GM19397 (cell line): ENCODE results near the gene GP9.
"Not testable (repeated sequence)": the region's sequence is repeated elsewhere in the genome, so short reads cannot be mapped to it uniquely, and the experiment has no call there.

ENCODE experiments used
- ATAC-seq: cut with Tn5 transposase; IDR thresholded peaks from one replicate; pipeline ENCODE4 v1.9.1; 2021; ENCODE audit warnings: mild to moderate bottlenecking, moderate library complexity; ENCODE audit not compliant: unreplicated experiment

The GP9 gene

DNA sequence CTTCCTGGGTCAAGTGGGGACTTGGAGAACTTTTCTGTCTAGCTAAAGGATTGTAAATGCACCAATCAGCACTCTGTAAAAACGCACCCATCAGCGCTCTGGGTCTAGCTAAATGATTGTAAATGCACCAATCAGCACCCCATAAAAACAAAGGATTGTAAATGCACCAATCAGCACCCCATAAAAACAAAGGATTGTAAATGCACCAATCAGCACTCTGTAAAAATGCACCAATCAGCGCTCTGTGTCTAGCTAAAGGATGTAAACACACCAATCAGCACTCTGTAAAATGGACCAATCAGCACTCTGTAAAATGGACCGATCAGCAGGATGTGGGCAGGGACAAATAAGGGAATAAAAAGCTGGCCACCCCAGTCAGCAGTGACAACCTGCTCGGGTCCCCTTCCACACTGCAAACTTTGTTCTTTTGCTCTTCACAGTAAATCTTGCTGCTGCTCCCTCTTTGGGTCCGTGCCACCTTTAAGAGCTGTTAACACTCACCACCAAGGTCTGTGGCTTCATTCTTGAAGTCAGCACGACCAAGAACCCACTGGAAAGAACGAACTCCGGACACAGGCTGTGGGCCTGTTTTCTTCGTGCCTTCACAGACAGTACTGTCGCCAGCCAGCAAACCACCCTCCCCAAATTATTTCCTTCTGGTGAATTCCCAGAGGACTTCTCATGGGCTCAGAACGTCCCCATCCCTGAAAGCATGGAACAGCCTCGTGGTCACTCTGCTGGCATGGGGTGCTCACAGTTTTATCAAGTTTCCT, 8.9 kb downstream of the GP9 start:
- not testable (repeated sequence) for ATAC-seq

- no peak for ATAC-seq
Observed at GRCh38 chr3:129070086-129070885, 9.7 kb downstream of the GP9 start.

GRCh38 chr3:129077222-129077621, 16.6 kb downstream of the GP9 start:
- no peak for ATAC-seq

DNA sequence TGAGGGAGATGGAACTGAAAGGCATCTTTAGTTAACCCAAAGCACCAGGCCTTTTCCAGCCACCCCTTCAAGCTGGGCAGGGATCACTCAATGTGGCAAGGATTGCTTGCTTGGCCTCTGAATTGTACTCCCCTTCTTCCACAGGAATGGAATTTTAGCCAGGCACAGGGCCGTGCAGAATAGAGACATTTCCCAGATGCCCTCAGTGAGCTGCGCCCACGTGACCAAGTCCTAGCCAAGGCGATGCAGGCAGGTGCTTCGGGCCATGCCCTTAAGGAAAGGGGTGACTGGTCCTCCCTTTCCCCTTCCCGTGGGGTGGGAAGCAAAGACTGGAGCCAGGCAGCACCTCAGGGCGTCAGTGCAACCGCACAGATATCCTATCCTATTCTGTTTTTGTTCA, 17.9 kb downstream of the GP9 start:
- no peak for ATAC-seq

- no peak for ATAC-seq
Observed at GRCh38 chr3:129081503-129081902, 20.9 kb downstream of the GP9 start.

DNA sequence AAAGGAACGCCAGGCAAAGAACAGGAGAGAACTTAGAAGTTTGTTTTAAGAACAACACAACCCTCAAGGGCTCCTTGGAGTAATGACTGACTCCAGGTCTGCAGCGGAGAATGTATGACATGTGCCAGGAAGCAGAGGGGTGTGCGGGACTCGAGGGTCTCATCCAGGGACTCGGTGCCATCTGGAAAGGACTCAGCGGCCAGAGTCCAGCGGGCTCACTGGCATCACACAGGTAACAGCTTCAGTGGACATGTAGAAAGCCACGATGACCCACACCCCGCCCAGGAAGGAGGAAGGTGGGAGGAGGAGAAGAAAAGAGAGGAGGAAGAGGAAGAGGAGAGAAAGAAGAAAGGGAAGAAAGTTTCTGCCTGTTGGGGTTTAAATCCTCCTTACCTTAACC, 21.4 kb downstream of the GP9 start:
- no peak for ATAC-seq

- ATAC-seq = no peak
Observed at GRCh38 chr3:129084501-129084900, 23.9 kb downstream of the GP9 start.

DNA sequence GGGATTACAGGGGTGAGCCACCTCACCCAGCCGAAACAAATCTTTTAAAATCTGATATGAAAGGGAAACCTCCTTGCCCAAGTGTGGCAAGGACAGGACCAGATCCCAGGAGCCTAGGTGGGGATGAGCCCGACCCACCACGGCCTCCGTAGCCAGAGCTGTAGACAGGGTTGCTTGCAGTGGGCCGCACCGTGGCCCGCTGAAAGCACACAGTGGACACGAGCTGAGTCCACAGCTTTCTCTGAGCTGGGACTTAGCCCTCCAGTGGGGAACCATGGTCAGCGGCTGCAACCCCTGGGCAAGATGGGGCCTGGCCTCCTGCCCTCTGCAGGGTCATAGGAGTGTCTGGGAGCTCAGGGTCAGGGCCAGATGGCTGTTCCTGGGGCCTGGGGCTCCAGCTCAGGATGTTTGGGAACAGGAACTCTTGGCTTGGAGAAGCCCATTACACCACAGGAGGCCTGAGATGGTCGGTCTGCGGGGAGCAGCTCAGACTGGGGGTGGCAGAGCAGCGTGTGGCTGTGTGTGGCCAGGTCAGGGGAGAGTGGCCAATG, 24.7 kb downstream of the GP9 start:
- no peak for ATAC-seq

- ATAC-seq = no peak
Observed at GRCh38 chr3:129085818-129086217, 25.2 kb downstream of the GP9 start.

- ATAC-seq = no peak
Observed at GRCh38 chr3:129087138-129087702, 26.6 kb downstream of the GP9 start.

- not testable (repeated sequence) for ATAC-seq
Observed at GRCh38 chr3:129087904-129088303, 27.3 kb downstream of the GP9 start.

DNA sequence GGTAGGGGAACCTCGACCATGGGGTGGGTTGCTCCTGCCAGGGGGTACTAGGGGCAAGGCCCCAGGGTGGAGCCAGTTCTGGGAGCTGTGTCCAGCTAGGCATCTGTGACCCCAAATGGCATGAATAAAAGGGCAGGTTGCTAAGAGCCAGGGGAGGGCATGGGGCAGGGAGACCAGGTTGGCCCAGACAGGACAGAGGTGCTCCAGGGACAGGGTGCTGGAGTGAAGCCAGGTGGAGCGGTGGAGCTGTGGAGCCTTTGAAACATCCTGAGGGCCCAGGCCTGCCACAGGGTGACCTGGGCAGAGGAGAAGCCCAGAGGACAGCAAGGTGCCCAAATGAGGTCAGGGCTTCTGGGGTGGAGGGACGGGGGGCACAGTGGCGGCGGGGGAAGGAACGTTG, 27.7 kb downstream of the GP9 start:
- ATAC-seq = not testable (repeated sequence)

DNA sequence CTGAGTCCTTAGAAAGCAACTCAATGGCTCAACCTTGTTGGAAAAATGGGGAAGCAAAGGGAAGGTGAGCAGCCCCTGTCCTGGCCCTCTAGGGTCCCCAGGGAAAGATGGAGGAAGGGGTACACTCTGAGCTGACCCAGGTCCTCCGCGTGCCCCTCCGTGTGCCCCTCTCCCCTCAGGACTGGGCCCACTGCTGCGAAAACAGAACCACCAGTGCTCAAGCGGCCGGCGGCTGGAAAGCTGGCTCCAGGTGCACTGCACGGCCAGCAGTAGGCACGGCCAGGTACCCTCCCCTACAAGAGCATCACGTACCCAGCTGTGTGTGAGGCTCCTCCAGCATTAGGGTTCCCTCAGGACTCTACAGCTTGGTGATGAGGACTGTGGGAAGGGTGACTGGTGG, 34.7 kb downstream of the GP9 start:
- ATAC-seq = no peak

DNA sequence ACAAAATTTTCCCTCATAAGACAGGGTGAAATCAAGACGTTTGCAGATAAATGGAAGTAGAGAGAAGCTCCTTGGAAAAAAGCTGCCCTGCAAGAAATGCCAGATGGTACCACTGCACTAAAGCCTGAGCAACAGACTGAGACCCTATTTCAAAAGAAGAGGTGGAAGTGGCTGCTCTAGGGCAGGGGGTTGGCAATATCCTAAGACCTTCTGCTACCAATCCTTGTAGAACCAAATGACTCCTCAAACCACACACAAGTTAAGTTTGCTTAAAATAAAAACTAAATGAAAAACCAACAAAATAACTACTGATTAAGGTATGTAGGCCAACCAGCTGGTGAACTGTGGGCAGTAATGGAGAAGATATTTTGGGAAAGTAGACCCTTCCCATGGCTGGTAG, 39.7 kb downstream of the GP9 start:
- ATAC-seq = no peak

GRCh38 chr3:129101370-129102138, 41.0 kb downstream of the GP9 start:
- no peak for ATAC-seq

DNA sequence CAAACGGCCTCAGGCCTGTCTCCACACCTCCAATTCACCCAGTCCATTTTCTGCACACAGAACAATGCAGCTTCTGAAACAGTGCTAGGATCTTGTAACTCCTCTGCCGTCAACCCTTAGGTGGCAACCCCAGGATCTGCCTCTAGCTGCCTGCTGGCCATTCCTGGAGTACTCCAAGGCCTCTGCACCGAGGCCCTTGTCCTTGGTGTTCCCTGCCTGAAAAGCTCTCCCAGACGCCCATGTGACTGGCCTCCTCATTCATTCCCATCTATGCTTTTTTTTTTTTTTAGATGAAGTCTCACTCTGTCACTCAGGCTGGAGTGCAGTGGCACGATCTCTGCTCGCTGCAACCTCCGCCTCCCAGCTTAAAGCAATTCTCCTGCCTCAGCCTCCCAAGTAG, 42.7 kb downstream of the GP9 start:
- ATAC-seq = no peak

DNA sequence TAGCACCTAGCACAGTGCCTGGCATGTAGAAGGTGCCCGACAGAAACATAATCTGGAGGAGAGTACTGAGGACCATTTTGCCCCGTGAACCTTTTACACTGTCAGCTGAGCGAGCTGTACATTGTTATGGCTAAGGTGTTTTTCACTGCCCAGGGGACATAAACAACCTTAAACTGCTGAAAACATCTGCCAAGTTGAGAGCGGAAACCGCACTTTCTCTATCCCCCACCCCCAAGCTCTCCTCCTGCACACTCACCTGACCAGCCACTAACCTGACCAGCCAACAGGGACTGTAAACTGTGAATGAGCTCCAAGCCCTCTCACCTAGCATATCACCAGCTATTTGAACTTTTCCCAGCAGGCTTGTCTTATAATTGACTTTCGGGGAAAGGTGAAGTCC, 43.5 kb downstream of the GP9 start:
- ATAC-seq = no peak

- no peak for ATAC-seq
Observed at GRCh38 chr3:129104498-129105079, 44.0 kb downstream of the GP9 start.

DNA sequence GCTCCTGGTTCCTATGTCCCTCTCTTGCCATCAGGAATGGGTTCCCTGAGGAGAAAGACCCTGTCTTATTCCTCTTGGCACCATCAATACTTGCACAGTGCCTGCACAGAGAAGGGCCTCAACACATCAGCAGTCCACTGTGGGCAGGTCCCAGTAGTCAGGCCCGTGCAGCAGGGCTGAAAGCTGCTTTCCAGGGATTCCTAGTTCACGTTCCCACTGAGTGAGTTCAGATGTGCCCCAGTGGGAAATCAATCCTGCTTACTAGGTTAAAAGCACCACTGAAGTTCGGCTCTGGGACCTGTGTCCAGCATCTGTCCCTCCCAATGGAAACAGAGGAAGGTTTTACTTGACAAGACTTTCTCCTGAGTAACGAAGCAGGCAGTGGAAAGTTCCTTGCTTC, 45.3 kb downstream of the GP9 start:
- no peak for ATAC-seq

GRCh38 chr3:129106320-129106719, 45.7 kb downstream of the GP9 start:
- ATAC-seq = no peak
